HepG2 (cell line): ENCODE measurements around the gene KAZN. TPM values are rescaled to one million over a fixed set of nuclear protein-coding genes. Genes with fewer than 3 reads are reported as not detected.

Experiments used
- ARNTL ChIP-seq: sonication (generic); formaldehyde crosslinking; IDR thresholded peaks from 2 replicates; pipeline ENCODE4 v1.4.0; 2020; ENCODE audit warnings: mild to moderate bottlenecking, missing genetic modification reagents
- ELF4 ChIP-seq: sonication (generic); formaldehyde crosslinking; IDR thresholded peaks from 2 replicates; pipeline ENCODE4 v1.5.0; 2020; ENCODE audit warnings: missing genetic modification reagents, mild to moderate bottlenecking, moderate library complexity, borderline replicate concordance
- HES4 ChIP-seq: sonication (generic); formaldehyde crosslinking; IDR thresholded peaks from 2 replicates; pipeline ENCODE4 v1.9.0; 2021; ENCODE audit warnings: mild to moderate bottlenecking, missing genetic modification reagents, borderline replicate concordance
- HOXD1 ChIP-seq: sonication (generic); formaldehyde crosslinking; IDR thresholded peaks from 2 replicates; pipeline ENCODE4 v1.5.0; 2020; ENCODE audit warnings: missing genetic modification reagents
- KDM3A ChIP-seq: IDR thresholded peaks from 2 replicates; pipeline ENCODE4 v1.6.1; 2018; ENCODE audit warnings: low read depth, missing compliant biosample characterization
- KDM5A ChIP-seq: fragments of 200-600 bp; sonication (generic); IDR thresholded peaks from 2 replicates; pipeline ENCODE4 v1.7.0; 2018; ENCODE audit warnings: antibody characterized with exemption, mild to moderate bottlenecking, low read length, borderline replicate concordance
- MXI1 ChIP-seq: IDR thresholded peaks from 3 replicates; pipeline ENCODE4 v1.6.1; 2012; ENCODE audit warnings: low read depth, low read length, inconsistent platforms, borderline replicate concordance
- NCOA2 ChIP-seq: sonication (generic); formaldehyde crosslinking; IDR thresholded peaks from 2 replicates; pipeline ENCODE4 v1.8.0; 2022; ENCODE audit warnings: inconsistent platforms
- NR3C1 ChIP-seq: sonication (generic); formaldehyde crosslinking; IDR thresholded peaks from 2 replicates; pipeline ENCODE4 v1.4.0; 2020; ENCODE audit warnings: missing genetic modification reagents
- ZBTB7A ChIP-seq: sonication (generic); formaldehyde crosslinking; IDR thresholded peaks from 2 replicates; pipeline ENCODE4 v1.8.0; 2022; ENCODE audit warnings: mild to moderate bottlenecking, missing genetic modification reagents
- ZC3H13 ChIP-seq: sonication (generic); formaldehyde crosslinking; IDR thresholded peaks from 2 replicates; pipeline ENCODE4 v1.8.1; 2023; ENCODE audit warnings: mild to moderate bottlenecking, missing genetic modification reagents, moderate library complexity
- ZFX ChIP-seq: sonication (generic); formaldehyde crosslinking; IDR thresholded peaks from 2 replicates; pipeline ENCODE4 v1.4.0; 2020; ENCODE audit warnings: mild to moderate bottlenecking, low read depth, missing genetic modification reagents, moderate library complexity
- ZNF670 ChIP-seq: sonication (generic); formaldehyde crosslinking; IDR thresholded peaks from 2 replicates; pipeline ENCODE4 v1.8.0; 2022; ENCODE audit warnings: mild to moderate bottlenecking, missing genetic modification reagents, borderline replicate concordance
- ZNF687 ChIP-seq: sonication (generic); formaldehyde crosslinking; IDR thresholded peaks from 2 replicates; pipeline ENCODE4 v1.5.1; 2020; ENCODE audit warnings: mild to moderate bottlenecking, missing genetic modification reagents, moderate library complexity
- polyA plus RNA-seq, 8 experiments: library from polyadenylated mRNA; depleted of rRNA in 3 of 8; stranded (reverse) in 7 of 8; unstranded in 1 of 8; fragments of >200 nt; fragmentation: Illumina TruSeq in 4 of 8; extraction: Trizol in 4 of 8; gene quantifications; 2 replicates each; pipeline versions ENCODE4 v1.2.1 to v1.2.3, GENCODE V29; 2011 to 2016; ENCODE audit warnings: low read depth in 4 of 8, missing spikeins in 1 of 8, mixed read lengths in 1 of 8; ENCODE audit not compliant: insufficient read depth in 1 of 8
- total RNA-seq, 5 experiments: library from RNA; depleted of rRNA; stranded (reverse); fragments of >200 nt; fragmentation: Illumina TruSeq; extraction: Trizol; gene quantifications; 2 replicates each; pipeline ENCODE4 v1.2.3, GENCODE V29; 2016; ENCODE audit warnings: low read depth in 1 of 5
- TF ChIP-seq, protein P1 (sequence below): IDR thresholded peaks from 2 replicates; pipeline ENCODE4 v1.6.1; 2016; ENCODE audit warnings: mild to moderate bottlenecking
- TF ChIP-seq, protein P2 (sequence below): sonication (generic); formaldehyde crosslinking; IDR thresholded peaks from 2 replicates; pipeline ENCODE4 v1.8.0; 2023; ENCODE audit warnings: mild to moderate bottlenecking, missing genetic modification reagents
- TF ChIP-seq, protein P3 (sequence below): sonication (generic); formaldehyde crosslinking; IDR thresholded peaks from 2 replicates; pipeline ENCODE4 v1.5.0; 2020; ENCODE audit warnings: mild to moderate bottlenecking, missing genetic modification reagents

Gene KAZN
- total and polyA plus RNA-seq, 2 of the 13 experiments (the other 11 are each of a cell fraction or from before 2014, with no cell fraction given) = 10.4 to 13.5 TPM

DNA sequence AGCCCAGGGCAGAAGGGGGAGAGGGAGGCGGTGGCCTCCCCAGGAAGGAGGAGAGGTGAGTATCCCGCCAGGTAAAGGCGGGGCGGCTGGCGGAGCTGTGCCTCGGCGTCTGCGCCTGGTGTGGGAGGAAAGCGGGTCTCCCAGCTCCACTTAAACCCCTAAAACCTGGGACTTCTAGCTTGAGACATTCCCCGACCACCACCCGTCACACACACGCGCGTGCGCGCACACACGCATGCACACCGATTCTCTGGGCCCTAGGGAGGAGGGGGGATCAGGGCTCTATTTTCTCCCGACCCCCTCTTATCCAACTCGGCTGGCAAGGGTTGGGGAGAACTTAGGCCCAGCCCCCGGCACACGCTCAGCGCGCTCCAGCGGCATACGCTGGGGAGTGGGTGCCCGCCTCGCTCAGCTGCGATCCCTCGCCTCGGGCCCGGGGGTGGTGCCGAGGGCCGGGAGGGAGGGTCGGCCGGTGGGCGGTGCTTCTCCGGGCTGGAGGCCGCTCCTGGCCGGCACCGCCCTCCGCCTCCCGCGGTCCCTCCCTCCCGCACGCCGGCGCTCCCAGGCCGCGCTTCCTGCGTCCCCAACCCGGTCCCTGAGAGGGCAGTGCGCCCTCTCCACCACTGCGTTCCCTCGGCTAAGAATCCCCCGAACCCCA is 554.8 kb downstream of the KAZN start, which contains the start of gene TMEM51 (continued):
- TF ChIP-seq ZFX = peak; percentile 78; the same call in 1 of the 2 replicates
- TF ChIP-seq HOXD1 (CRISPR knock-in tag) = no peak
- TF ChIP-seq ELF4 (CRISPR knock-in tag) = no peak
- TF ChIP-seq NCOA2 (CRISPR knock-in tag) = peak; percentile 11; the same call in 1 of the 2 replicates
- TF ChIP-seq, protein P1, sequence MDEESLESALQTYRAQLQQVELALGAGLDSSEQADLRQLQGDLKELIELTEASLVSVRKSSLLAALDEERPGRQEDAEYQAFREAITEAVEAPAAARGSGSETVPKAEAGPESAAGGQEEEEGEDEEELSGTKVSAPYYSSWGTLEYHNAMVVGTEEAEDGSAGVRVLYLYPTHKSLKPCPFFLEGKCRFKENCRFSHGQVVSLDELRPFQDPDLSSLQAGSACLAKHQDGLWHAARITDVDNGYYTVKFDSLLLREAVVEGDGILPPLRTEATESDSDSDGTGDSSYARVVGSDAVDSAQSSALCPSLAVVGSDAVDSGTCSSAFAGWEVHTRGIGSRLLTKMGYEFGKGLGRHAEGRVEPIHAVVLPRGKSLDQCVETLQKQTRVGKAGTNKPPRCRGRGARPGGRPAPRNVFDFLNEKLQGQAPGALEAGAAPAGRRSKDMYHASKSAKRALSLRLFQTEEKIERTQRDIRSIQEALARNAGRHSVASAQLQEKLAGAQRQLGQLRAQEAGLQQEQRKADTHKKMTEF = no peak
- TF ChIP-seq ZBTB7A (CRISPR knock-in tag) = no peak; the same call in 1 of the 2 replicates
- TF ChIP-seq ARNTL (CRISPR knock-in tag) = no peak
- no peak for TF ChIP-seq KDM5A
- peak; percentile 40; the same call in 1 of the 3 replicates for TF ChIP-seq MXI1
- no peak for TF ChIP-seq ZC3H13
- peak; percentile 46 for TF ChIP-seq ZNF687 (CRISPR knock-in tag)
- TF ChIP-seq KDM3A = no peak
- TF ChIP-seq ZNF670 (CRISPR knock-in tag) = no peak
- TF ChIP-seq, protein P2, sequence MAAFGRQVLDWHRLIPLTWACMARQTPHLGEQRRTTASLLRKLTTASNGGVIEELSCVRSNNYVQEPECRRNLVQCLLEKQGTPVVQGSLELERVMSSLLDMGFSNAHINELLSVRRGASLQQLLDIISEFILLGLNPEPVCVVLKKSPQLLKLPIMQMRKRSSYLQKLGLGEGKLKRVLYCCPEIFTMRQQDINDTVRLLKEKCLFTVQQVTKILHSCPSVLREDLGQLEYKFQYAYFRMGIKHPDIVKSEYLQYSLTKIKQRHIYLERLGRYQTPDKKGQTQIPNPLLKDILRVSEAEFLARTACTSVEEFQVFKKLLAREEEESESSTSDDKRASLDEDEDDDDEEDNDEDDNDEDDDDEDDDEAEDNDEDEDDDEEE (CRISPR knock-in tag) = no peak; the same call in 1 of the 2 replicates
- peak; percentile 20; the same call in 1 of the 2 replicates for TF ChIP-seq HES4 (CRISPR knock-in tag)
- TF ChIP-seq NR3C1 (CRISPR knock-in tag) = no peak
- TF ChIP-seq, protein P3, sequence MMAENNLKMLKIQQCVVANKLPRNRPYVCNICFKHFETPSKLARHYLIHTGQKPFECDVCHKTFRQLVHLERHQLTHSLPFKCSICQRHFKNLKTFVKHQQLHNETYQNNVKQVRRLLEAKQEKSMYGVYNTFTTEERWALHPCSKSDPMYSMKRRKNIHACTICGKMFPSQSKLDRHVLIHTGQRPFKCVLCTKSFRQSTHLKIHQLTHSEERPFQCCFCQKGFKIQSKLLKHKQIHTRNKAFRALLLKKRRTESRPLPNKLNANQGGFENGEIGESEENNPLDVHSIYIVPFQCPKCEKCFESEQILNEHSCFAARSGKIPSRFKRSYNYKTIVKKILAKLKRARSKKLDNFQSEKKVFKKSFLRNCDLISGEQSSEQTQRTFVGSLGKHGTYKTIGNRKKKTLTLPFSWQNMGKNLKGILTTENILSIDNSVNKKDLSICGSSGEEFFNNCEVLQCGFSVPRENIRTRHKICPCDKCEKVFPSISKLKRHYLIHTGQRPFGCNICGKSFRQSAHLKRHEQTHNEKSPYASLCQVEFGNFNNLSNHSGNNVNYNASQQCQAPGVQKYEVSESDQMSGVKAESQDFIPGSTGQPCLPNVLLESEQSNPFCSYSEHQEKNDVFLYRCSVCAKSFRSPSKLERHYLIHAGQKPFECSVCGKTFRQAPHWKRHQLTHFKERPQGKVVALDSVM (CRISPR knock-in tag) = no peak; the same call in 1 of the 2 replicates
